HG02981 (cell line): Measurements from ENCODE around the gene NXPE4.
"Not testable (repeated sequence)": the region's sequence is repeated elsewhere in the genome, so short reads cannot be mapped to it uniquely, and the experiment has no call there.

ENCODE experiments used
- ATAC-seq: cut with Tn5 transposase; IDR thresholded peaks from one replicate; pipeline ENCODE4 v1.9.1; 2021; ENCODE audit warnings: mild to moderate bottlenecking, moderate library complexity; ENCODE audit not compliant: unreplicated experiment

Gene NXPE4

GRCh38 chr11:114595571-114595970 is at the start of gene NXPE4:
Gene NXPE4 (minus strand): TSS chr11:114595786. CDS start chr11:114594759, 1,027 bp downstream.
- ATAC-seq = no peak

DNA sequence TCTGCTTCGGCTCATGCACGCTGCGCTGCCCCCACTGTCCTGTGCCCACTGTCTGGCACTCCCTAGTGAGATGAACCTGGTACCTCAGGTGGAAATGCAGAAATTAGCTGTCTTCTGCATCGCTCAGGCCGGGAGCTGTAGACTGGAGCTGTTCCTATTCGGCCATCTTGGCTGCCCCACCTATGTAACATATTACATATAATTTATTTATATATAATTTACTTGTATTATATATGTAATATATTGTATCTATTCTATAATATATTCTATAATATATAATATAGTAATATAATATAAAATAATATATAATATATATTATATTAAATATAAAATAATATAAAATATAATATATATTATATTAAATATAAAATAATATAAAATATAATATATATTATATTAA is 43.9 kb upstream of the NXPE4 start:
- not testable (repeated sequence) for ATAC-seq

GRCh38 chr11:114631445-114631965 is 35.9 kb upstream of the NXPE4 start:
- ATAC-seq = not testable (repeated sequence)

- no peak for ATAC-seq
These were observed 29.7 kb upstream of the NXPE4 start for GRCh38 chr11:114625294-114625693.

GRCh38 chr11:114624455-114625207 is 29.0 kb upstream of the NXPE4 start:
- no peak for ATAC-seq

DNA sequence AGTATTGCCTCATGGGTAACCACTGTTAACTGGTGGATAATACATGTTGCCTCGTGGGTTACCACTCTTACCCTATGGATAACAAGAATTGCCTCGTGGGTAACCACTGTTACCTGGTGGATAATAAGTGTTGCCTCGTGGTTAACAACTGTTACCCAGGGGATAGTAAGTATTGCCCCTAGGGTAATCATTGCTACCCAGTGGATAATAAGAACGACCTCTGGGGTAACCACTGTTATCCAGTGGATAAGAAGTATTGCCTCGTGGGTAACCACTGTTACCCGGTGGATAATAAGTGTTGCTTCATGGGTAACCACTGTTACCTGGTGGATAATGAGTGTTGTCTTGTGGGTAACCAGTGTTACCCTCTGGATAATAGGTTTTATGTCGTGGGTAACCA is 28.1 kb upstream of the NXPE4 start:
- ATAC-seq = no peak

DNA sequence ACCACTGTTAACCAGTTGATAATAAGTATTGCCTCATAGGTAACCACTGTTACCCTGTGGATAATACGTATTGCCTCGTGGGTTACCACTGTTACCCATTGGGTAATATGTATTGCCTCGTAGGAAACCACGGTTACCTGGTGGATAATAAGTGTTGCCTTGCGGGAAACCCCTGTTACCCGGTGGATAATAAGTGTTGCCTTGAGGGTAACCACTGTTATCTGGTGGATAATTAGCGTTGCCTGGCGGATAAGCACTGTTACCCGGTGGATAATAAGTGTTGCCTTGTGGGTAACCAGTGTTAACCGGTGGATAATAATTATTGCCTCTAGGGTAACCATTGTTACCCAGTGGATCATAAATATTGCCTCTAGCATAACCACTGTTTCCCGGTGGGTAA is 27.3 kb upstream of the NXPE4 start:
- ATAC-seq = no peak

DNA sequence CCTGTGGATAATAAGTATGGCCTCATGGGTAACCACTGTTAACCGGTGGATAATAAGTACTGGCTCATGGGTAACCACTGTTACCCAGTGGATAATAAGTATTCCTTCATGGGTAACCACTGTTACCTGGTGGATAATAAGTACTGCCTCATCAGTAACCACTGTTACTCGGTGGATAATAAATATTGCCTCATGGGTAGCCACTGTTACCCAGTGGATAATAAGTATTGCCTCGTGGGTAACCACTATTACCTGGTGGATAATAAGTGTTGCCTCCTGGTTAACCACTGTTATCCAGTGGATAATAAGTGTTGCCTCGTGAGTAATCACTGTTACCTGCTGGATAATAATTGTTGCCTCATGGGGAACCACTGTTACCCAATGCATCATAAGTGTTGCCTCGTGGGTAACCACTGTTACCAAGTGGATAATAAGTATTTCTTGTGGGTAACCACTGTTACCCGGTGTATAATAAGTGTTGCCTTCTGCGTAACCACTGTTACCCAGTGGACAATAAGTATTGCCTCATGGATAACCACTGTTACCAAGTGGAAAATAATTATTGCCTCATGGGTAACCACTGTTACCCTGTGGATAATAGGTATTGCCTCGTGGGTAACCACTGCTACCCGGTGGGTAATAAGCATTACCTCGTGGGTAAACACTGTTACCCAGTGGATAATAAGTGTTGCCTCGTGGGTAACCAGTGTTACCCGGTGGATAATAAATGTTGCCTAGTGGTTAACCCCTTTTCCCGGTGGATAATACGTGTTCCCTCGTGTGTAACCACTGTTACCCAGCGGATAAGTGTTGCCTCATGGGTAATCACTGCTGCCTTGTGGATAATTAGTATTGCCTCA is 26.6 kb upstream of the NXPE4 start:
- ATAC-seq = no peak

- ATAC-seq = no peak
These were observed 25.5 kb upstream of the NXPE4 start for GRCh38 chr11:114621072-114621471.

DNA sequence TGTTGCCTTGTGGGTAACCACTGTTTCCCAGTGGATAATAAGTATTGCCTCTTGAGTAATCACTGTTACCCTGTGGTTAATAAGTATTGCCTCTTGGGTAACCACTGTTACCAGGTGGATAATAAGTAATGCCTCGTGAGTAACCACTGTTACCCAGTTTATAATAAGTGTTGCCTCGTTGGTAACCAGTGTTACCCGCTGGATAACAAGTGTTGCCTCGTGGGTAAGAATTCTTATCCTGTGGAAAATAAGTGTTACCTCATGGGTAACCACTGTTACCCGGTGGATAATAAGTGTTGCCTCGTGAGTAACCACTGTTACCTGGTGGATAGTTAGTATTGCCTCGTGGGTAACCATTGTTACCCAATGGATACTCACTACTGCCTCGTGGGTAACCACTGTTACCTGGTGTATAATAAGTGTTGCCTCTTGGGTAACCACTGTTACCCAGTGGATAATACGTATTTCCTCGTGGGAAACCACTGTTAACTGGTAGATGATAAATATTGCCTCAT is 24.1 kb upstream of the NXPE4 start:
- no peak for ATAC-seq

DNA sequence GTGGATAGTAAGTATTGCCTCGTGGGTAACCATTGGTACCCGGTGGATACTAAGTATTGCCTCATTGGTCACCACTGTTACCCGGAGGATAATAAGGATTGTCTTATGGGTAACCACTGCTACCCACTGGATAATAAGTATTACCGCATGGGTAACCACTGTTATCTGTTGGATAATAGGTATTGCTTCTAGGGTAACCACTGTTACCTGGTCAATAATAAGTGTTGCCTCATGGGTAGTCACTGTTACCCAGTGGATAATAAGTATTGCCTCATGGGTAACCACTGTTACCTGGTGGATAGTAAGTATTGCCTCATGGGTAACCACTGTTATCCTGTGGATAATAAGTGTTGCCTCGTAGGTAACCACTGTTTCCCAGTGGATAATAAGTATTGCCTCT is 22.6 kb upstream of the NXPE4 start:
- no peak for ATAC-seq

DNA sequence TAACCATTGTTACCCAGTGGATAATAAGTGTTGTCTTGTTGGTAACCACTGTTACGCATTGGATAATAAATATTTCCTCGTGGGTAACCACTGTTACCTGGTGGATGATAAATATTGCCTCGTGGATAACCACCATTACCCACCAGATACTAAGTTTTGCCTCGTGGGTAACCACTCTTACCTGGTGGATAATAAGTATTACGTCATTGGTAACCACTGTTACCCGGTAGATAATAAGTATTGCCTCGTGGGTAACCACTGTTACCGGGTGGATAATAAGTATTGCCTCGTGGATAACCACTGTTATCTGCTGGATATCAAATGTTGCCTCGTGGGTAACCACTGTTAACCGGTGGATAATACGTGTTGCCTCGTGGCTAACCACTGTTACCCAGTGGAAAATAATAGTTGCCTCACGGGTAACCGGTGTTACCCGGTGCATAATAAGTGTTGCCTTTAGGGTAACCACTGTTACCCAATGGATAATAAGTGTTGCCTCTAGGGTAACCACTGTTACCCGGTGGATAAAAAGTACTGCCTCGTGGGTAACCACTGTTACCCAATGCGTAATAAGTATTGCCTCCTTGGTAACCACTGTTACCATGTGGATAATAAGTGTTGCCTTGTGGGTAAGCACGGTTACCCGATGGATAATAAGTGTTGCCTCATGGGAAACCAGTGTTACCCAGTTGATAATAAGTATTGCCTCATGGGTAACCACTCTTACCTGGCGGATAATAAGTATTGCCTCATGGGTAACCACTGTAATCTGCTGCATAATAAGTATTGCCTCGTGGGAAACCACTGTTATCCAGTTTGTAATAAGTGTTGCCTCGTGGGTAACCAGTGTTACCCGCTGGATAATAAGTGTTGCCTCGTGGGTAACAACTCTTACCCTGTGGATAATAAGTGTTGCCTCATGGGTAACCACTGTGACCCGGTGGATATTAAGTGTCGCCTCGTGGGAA is 21.9 kb upstream of the NXPE4 start:
- no peak for ATAC-seq

DNA sequence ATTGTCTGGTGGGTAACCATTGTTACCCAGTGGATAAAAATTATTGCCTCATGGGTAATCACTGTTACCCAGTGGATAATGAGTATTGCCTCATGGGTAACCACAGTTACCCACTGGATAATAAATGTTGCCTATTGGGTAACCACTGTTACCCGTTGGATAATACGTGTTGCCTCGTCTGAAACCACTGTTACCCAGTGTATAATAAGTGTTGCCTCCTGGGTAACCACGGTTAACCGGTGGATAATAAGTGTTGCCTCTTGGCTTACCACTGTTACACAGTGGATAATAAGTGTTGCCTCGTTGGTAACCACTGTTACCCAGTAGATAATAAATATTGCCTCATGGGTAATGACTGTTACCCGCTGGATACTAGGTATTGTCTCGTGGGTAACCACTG is 20.9 kb upstream of the NXPE4 start:
- ATAC-seq = no peak

DNA sequence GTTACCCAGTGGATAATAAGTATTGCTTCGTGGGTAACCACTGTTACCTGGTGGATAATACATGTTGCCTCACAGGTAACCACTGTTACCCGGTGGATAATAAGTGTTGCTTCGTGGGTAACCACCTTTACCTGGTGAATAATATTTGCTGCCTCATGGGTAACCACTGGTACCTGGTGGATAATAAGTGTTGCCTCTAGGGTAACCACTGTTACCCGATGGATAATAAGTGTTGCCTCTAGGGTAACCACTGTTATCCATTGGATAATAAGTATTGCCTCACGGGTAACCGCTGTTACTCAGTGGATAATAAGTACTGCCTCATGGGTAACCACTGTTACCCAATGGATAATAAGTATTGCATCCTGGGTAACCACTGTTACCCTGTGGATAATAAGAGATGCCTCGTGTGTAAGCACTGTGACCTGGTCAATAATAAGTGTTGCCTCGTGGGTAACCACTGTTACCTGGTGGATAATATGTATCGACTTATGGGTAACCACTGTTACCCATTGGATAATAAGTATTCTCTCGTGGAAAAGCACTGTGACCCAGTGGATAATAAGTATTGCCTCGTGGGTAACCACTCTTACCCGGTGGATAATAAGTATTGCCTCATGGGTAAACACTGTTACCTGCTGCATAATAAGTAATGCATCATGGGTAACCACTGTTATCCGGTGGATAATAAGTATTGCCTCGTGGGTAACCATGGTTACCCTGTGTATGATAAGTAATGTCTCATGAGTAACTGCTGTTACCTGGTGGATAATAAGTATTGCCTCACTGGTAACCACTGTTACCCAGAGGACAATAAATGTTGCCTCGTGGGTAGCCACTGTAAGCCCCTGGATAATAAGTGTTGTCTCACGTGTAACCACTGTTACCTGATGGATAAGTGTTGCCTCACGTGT is 20.1 kb upstream of the NXPE4 start:
- no peak for ATAC-seq

DNA sequence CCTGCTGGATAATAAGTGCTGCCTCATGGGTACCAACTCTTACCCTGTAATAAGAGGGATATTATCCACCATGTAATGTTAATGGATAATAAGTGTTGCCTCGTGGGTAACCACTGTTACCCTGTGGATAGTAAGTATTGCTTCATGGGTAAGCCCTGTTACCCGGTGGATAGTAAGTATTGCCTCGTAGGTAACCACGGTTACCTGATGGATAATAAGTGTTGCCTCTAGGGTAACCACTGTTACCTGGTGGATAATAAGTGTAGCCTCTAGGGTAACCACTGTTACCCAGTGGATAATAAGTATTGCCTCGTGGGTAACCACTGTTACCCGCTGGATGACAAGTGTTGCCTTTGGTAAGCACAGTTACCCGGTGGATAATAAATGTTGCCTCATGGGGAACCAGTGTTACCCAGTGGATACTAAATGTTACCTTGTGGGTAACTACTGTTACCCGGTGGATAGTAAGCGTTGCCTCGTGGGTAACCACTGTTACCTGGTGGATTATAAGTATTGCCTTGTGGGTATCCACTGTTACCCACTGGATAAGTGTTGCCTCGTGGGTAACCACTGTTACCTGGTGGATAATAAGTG is 18.6 kb upstream of the NXPE4 start:
- no peak for ATAC-seq

DNA sequence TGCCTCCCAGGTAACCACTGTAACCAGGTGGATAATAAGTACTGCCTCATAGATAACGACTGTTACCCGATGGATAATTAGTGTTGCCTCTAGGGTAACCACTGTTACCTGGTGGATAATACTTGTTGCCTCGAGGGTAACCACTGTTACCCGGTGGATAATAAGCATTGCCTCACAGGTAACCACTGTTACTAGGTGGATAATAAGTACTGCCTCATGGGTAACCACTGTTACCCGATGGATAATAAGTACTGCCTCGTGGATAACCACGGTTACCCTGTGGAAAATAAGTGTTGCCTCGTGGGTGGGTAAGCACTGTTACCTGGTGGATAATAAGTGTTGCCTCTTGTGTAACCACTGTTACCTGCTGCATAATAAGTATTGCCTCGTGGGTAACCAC is 17.5 kb upstream of the NXPE4 start:
- ATAC-seq = not testable (repeated sequence)

GRCh38 chr11:114612686-114613085 is 17.1 kb upstream of the NXPE4 start:
- no peak for ATAC-seq

- ATAC-seq = not testable (repeated sequence)
These were observed 16.6 kb upstream of the NXPE4 start for GRCh38 chr11:114612199-114612598.
